DOHH2 (cell line): ENCODE data around the gene MATN3.
"Not testable (repeated sequence)": the region's sequence is repeated elsewhere in the genome, so short reads cannot be mapped to it uniquely, and the experiment has no call there.

Experiments used
- CTCF ChIP-seq: fragments of 200-600 bp; sonication (generic); IDR thresholded peaks from one replicate; pipeline ENCODE4 v1.5.1; 2014; ENCODE audit warnings: antibody characterized with exemption, mild to moderate bottlenecking, low read depth, low read length; ENCODE audit not compliant: poor library complexity, severe bottlenecking
- EZH2phosphoT487 ChIP-seq: fragments of 200-600 bp; sonication (generic); IDR thresholded peaks from 2 replicates; pipeline ENCODE4 v1.6.1; 2017; ENCODE audit warnings: borderline replicate concordance, mild to moderate bottlenecking, antibody characterized with exemption, low read length, moderate library complexity, mixed read lengths

- not testable (repeated sequence) for TF ChIP-seq CTCF, EZH2phosphoT487
These were observed 33.3 kb upstream of the MATN3 start for GRCh38 chr2:20045712-20046292.
